SK-N-SH treated with all-trans-retinoic acid at 6 μM for 48 hours (cell line): ENCODE measurements around the gene C1orf159.

Experiments
- ATAC-seq: fragments of 200-7000 bp; cut with Tn5 transposase; 3 replicates; pipeline ENCODE4 v1.9.1; 2020; ENCODE audit warnings: mild to moderate bottlenecking, moderate library complexity
- ARNTL ChIP-seq: fragments of 450-650 bp; formaldehyde crosslinking; IDR thresholded peaks from 2 replicates; pipeline ENCODE4 v1.5.0; 2020; ENCODE audit warnings: low read depth, mild to moderate bottlenecking, moderate library complexity, borderline replicate concordance
- BACH2 ChIP-seq: fragments of 250-450 bp; sonication (Bioruptor Pico); IDR thresholded peaks from 2 replicates; pipeline ENCODE4 v1.9.0; 2021; ENCODE audit warnings: mild to moderate bottlenecking, borderline replicate concordance
- GLIS3 ChIP-seq: fragments of 250-450 bp; sonication (Bioruptor Pico); IDR thresholded peaks from 2 replicates; pipeline ENCODE4 v1.5.0; 2020; ENCODE audit warnings: mild to moderate bottlenecking, moderate library complexity
- OSR1 ChIP-seq: fragments of 250-450 bp; sonication (Bioruptor Pico); IDR thresholded peaks from 2 replicates; pipeline ENCODE4 v1.8.0; 2022; ENCODE audit warnings: moderate library complexity, mild to moderate bottlenecking, inconsistent platforms
- PPARA ChIP-seq: fragments of 250-450 bp; sonication (Bioruptor Pico); IDR thresholded peaks from 2 replicates; pipeline ENCODE4 v1.5.0; 2020; ENCODE audit warnings: mild to moderate bottlenecking, borderline replicate concordance
- RARB ChIP-seq: fragments of 250-450 bp; sonication (Bioruptor Pico); IDR thresholded peaks from 2 replicates; pipeline ENCODE4 v1.8.0; 2021; ENCODE audit warnings: mild to moderate bottlenecking, moderate library complexity
- SNAI2 ChIP-seq: fragments of 250-450 bp; sonication (Bioruptor Pico); IDR thresholded peaks from 2 replicates; pipeline ENCODE4 v1.5.0; 2020; ENCODE audit warnings: mild to moderate bottlenecking, moderate library complexity
- TOX ChIP-seq: fragments of 250-450 bp; sonication (Bioruptor Pico); IDR thresholded peaks from 2 replicates; pipeline ENCODE4 v1.8.0; 2021; ENCODE audit warnings: mild to moderate bottlenecking, moderate library complexity, borderline replicate concordance
- ZFP3 ChIP-seq: fragments of 250-450 bp; sonication (Bioruptor Pico); IDR thresholded peaks from 2 replicates; pipeline ENCODE4 v1.5.0; 2020; ENCODE audit warnings: mild to moderate bottlenecking, moderate library complexity
- ZFP30 ChIP-seq: fragments of 450-650 bp; formaldehyde crosslinking; IDR thresholded peaks from 2 replicates; pipeline ENCODE4 v1.5.0; 2022; ENCODE audit warnings: mild to moderate bottlenecking, moderate library complexity
- ZNF565 ChIP-seq: fragments of 450-650 bp; formaldehyde crosslinking; conservative IDR thresholded peaks from 2 replicates; pipeline ENCODE4 v1.5.0; 2020; ENCODE audit warnings: low read depth, mild to moderate bottlenecking, moderate library complexity
- ZNF70 ChIP-seq: fragments of 450-650 bp; formaldehyde crosslinking; IDR thresholded peaks from 2 replicates; pipeline ENCODE4 v1.5.0; 2020; ENCODE audit warnings: mild to moderate bottlenecking, moderate library complexity
- ZNF8 ChIP-seq: fragments of 450-650 bp; formaldehyde crosslinking; IDR thresholded peaks from 2 replicates; pipeline ENCODE4 v1.5.0; 2020; ENCODE audit warnings: mild to moderate bottlenecking, moderate library complexity
- TF ChIP-seq, protein P1 (sequence below): fragments of 250-450 bp; sonication (Bioruptor Pico); IDR thresholded peaks from 2 replicates; pipeline ENCODE4 v1.8.0; 2021; ENCODE audit warnings: low read depth, mild to moderate bottlenecking, moderate library complexity, borderline replicate concordance
- TF ChIP-seq, protein P2 (sequence below): fragments of 250-450 bp; sonication (Bioruptor Pico); IDR thresholded peaks from 2 replicates; pipeline ENCODE4 v1.5.1; 2021; ENCODE audit warnings: mild to moderate bottlenecking, moderate library complexity
- TF ChIP-seq, protein P3 (sequence below): fragments of 250-450 bp; sonication (Bioruptor Pico); IDR thresholded peaks from 2 replicates; pipeline ENCODE4 v1.5.1; 2020; ENCODE audit warnings: low read depth, mild to moderate bottlenecking, moderate library complexity
- TF ChIP-seq, protein P4 (sequence below): fragments of 250-450 bp; sonication (Bioruptor Pico); IDR thresholded peaks from 2 replicates; pipeline ENCODE4 v1.8.0; 2020; ENCODE audit warnings: mild to moderate bottlenecking, moderate library complexity, borderline replicate concordance
- TF ChIP-seq, protein P5 (sequence below): fragments of 250-450 bp; sonication (Bioruptor Pico); IDR thresholded peaks from 2 replicates; pipeline ENCODE4 v1.5.0; 2020; ENCODE audit warnings: mild to moderate bottlenecking, moderate library complexity

C1orf159 gene

DNA sequence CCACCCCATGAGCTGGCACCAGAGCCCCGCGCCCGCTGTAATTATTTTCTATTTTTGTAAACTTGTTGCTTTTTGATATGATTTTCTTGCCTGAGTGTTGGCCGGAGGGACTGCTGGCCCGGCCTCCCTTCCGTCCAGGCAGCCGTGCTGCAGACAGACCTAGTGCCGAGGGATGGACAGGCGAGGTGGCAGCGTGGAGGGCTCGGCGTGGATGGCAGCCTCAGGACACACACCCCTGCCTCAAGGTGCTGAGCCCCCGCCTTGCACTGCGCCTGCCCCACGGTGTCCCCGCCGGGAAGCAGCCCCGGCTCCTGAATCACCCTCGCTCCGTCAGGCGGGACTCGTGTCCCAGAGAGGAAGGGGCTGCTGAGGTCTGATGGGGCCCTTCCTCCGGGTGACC is 60.9 kb downstream of the C1orf159 start:
- TF ChIP-seq, protein P1, sequence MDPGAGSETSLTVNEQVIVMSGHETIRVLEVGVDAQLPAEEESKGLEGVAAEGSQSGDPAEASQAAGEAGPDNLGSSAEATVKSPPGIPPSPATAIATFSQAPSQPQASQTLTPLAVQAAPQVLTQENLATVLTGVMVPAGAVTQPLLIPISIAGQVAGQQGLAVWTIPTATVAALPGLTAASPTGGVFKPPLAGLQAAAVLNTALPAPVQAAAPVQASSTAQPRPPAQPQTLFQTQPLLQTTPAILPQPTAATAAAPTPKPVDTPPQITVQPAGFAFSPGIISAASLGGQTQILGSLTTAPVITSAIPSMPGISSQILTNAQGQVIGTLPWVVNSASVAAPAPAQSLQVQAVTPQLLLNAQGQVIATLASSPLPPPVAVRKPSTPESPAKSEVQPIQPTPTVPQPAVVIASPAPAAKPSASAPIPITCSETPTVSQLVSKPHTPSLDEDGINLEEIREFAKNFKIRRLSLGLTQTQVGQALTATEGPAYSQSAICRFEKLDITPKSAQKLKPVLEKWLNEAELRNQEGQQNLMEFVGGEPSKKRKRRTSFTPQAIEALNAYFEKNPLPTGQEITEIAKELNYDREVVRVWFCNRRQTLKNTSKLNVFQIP (CRISPR knock-in tag), result no peak
- TF ChIP-seq ARNTL (CRISPR knock-in tag), result no peak
- no peak for TF ChIP-seq PPARA (CRISPR knock-in tag)
- no peak for TF ChIP-seq ZFP30 (CRISPR knock-in tag)
- TF ChIP-seq, protein P2, sequence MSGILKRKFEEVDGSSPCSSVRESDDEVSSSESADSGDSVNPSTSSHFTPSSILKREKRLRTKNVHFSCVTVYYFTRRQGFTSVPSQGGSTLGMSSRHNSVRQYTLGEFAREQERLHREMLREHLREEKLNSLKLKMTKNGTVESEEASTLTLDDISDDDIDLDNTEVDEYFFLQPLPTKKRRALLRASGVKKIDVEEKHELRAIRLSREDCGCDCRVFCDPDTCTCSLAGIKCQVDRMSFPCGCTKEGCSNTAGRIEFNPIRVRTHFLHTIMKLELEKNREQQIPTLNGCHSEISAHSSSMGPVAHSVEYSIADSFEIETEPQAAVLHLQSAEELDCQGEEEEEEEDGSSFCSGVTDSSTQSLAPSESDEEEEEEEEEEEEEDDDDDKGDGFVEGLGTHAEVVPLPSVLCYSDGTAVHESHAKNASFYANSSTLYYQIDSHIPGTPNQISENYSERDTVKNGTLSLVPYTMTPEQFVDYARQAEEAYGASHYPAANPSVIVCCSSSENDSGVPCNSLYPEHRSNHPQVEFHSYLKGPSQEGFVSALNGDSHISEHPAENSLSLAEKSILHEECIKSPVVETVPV (CRISPR knock-in tag), result no peak
- TF ChIP-seq, protein P3, sequence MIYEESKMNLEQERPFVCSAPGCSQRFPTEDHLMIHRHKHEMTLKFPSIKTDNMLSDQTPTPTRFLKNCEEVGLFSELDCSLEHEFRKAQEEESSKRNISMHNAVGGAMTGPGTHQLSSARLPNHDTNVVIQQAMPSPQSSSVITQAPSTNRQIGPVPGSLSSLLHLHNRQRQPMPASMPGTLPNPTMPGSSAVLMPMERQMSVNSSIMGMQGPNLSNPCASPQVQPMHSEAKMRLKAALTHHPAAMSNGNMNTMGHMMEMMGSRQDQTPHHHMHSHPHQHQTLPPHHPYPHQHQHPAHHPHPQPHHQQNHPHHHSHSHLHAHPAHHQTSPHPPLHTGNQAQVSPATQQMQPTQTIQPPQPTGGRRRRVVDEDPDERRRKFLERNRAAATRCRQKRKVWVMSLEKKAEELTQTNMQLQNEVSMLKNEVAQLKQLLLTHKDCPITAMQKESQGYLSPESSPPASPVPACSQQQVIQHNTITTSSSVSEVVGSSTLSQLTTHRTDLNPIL (CRISPR knock-in tag), result no peak
- no peak for TF ChIP-seq ZFP3
- TF ChIP-seq, protein P4, sequence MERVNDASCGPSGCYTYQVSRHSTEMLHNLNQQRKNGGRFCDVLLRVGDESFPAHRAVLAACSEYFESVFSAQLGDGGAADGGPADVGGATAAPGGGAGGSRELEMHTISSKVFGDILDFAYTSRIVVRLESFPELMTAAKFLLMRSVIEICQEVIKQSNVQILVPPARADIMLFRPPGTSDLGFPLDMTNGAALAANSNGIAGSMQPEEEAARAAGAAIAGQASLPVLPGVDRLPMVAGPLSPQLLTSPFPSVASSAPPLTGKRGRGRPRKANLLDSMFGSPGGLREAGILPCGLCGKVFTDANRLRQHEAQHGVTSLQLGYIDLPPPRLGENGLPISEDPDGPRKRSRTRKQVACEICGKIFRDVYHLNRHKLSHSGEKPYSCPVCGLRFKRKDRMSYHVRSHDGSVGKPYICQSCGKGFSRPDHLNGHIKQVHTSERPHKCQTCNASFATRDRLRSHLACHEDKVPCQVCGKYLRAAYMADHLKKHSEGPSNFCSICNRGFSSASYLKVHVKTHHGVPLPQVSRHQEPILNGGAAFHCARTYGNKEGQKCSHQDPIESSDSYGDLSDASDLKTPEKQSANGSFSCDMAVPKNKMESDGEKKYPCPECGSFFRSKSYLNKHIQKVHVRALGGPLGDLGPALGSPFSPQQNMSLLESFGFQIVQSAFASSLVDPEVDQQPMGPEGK (CRISPR knock-in tag), result no peak
- no peak for TF ChIP-seq ZNF8 (CRISPR knock-in tag)
- no peak for TF ChIP-seq OSR1
- ATAC-seq, result no peak

DNA sequence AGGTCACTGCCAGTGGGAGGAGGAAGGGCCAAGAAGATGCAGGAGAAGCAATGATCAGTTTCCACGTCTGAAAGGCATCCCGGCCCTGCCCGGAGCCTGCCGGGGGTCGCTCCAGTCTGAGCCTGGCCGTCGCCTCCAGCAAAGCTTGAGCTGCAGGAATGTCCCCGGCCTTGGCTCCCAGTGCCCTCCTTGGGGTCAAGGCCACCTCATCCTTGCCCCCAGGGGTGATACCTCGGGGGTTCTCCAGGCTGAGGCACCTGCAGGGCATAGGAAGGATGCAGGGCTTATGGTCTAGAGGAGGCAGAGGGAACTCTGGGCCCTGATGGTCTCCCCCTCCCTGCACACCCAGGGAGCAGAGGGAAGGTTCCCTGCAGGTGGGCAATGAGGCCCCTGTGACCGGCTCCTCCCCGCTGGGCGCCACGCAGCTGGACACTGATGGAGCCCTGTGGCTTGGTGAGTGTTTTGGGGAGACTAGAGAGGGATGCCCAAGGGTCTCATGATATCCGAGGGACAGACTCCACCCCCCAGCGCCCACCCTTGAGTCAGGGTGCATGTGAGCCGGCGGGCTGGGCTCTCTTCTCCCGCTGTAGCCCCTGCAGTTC is 61.7 kb downstream of the C1orf159 start:
- no peak for ATAC-seq
- TF ChIP-seq PPARA (CRISPR knock-in tag), result no peak
- no peak for TF ChIP-seq BACH2 (CRISPR knock-in tag)
- TF ChIP-seq, protein P3 (CRISPR knock-in tag), result no peak
- TF ChIP-seq ZNF565 (CRISPR knock-in tag), result no peak
- TF ChIP-seq, protein P5, sequence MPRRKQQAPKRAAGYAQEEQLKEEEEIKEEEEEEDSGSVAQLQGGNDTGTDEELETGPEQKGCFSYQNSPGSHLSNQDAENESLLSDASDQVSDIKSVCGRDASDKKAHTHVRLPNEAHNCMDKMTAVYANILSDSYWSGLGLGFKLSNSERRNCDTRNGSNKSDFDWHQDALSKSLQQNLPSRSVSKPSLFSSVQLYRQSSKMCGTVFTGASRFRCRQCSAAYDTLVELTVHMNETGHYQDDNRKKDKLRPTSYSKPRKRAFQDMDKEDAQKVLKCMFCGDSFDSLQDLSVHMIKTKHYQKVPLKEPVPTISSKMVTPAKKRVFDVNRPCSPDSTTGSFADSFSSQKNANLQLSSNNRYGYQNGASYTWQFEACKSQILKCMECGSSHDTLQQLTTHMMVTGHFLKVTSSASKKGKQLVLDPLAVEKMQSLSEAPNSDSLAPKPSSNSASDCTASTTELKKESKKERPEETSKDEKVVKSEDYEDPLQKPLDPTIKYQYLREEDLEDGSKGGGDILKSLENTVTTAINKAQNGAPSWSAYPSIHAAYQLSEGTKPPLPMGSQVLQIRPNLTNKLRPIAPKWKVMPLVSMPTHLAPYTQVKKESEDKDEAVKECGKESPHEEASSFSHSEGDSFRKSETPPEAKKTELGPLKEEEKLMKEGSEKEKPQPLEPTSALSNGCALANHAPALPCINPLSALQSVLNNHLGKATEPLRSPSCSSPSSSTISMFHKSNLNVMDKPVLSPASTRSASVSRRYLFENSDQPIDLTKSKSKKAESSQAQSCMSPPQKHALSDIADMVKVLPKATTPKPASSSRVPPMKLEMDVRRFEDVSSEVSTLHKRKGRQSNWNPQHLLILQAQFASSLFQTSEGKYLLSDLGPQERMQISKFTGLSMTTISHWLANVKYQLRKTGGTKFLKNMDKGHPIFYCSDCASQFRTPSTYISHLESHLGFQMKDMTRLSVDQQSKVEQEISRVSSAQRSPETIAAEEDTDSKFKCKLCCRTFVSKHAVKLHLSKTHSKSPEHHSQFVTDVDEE (CRISPR knock-in tag), result no peak
- TF ChIP-seq ZFP3, result no peak
- TF ChIP-seq SNAI2 (CRISPR knock-in tag), result no peak
- TF ChIP-seq, protein P2 (CRISPR knock-in tag), result no peak
- TF ChIP-seq OSR1, result no peak
- TF ChIP-seq, protein P1 (CRISPR knock-in tag), result no peak
- no peak for TF ChIP-seq GLIS3 (CRISPR knock-in tag)
- TF ChIP-seq ZNF70 (CRISPR knock-in tag), result no peak
- no peak for TF ChIP-seq ZNF8 (CRISPR knock-in tag)
- TF ChIP-seq TOX (CRISPR knock-in tag), result no peak
- TF ChIP-seq RARB (CRISPR knock-in tag), result no peak
